Measurements from ENCODE around the gene TMEM14B. TPM values are rescaled to one million over a fixed set of nuclear protein-coding genes. Genes with fewer than 3 reads are reported as not detected.

The TMEM14B gene
- polyA plus RNA-seq, 2 of the 4 experiments (the other 2 are of a cell fraction) = 121 to 177 TPM

DNA sequence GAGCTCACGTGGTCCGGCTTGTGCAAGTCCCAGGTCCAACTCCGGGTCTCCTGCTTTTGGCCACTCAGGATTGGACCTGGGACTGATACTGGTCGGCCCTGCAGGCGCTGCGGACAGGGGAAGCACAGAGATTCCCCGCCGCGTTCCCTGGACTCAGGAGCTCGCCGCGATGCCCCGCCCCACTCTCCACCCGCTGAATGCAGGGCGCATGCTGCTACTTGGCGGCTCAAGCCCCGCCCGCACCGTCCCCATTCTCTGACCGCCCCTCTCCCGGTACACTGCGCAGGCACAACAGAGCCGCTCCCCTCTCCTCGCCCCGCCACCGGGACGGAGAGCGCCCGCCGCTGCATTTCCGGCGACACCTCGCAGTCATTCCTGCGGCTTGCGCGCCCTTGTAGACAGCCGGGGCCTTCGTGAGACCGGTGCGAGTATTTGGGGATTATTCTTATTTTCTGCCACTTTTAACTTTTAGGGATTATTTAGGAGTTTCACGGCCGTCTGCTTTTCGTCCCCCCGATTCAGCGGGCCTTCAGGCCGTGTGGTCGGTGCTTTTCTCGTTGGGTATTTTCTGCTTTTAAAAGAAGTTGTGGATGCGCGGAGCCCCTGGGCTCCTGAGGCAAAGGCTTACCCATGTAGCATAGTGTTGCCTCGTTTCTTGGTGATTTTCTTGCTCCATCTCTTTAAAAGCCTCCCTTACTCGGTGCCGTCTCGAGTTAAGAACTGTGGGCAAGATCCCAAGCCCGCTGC is 24.6 kb upstream of the TMEM14B start, which contains the start of gene TMEM14C:
Gene TMEM14C (plus strand): TSS at position 251 of the 747 bp plus-strand sequence. CDS start 1,544 bp downstream, outside the sequence.
- DNase-seq (ENCODE audit: low read depth in 1 of 2, low spot score in 1 of 2) (peak; percentile 91 to 97), FAIRE-seq (no peak), ATAC-seq (peak; percentile 99)
- Histone ChIP-seq H3K27ac (peak within 1 kb of the TSS; percentile 95), H3K4me2 (peak within 1 kb of the TSS; percentile 95), H3K4me1 (peaks cover 17% of the 10 kb centered on the region), H3K9me3 (peaks cover 6% of the 10 kb centered on the region; the same call in 1 of the 3 replicates), H3K4me3 (peak within 1 kb of the TSS; percentile 68)
- WGBS (ENCODE audit: missing lambda C conversion rate) = 1% methylated on average over 44 of the region's 55 CpGs
- ChIA-PET CTCF (interaction anchor here (0.6 to 1.6 kb wide), 3 partner anchors 12 to 78 kb away, joined by 3 to 4 read pairs (median 3); partner anchors contain the start of genes C6orf52 and PAK1IP1), POLR2A (interaction anchor here (0.8 to 2.2 kb wide), 13 partner anchors 11 to 244 kb away, joined by 3 to 31 read pairs (median 4); partner anchors contain the start of genes C6orf52, GCNT2, PAK1IP1 and TMEM14B)
- TF ChIP-seq NFE2L2 (conservative IDR thresholded peaks at IDR 0.05; ENCODE audit: low read length) (no peak), PHF8 (IDR thresholded peaks at IDR 0.05; ENCODE audit: borderline replicate concordance, low read depth) (peak; percentile 76; the same call in 1 of the 2 replicates), CHD4 (IDR thresholded peaks at IDR 0.05; ENCODE audit: borderline replicate concordance) (no peak), POLR2A (IDR thresholded peaks at IDR 0.05; ENCODE audit: low read length) (peak; percentile 67), JUN (IDR thresholded peaks at IDR 0.05) (peak; percentile 37 to 38; a peak in 1 of 5 replicates), CEBPB (IDR thresholded peaks at IDR 0.05) (peak; percentile 59 to 78; a peak in 2 of 4 replicates), RARB (CRISPR knock-in tag; IDR thresholded peaks at IDR 0.05) (no peak), FOSB (CRISPR knock-in tag; IDR thresholded peaks at IDR 0.05) (no peak), POLR2AphosphoS2 (conservative IDR thresholded peaks at IDR 0.05; ENCODE audit: low read length) (no peak), SMC3 (IDR thresholded peaks at IDR 0.05) (no peak), ZSCAN20 (CRISPR knock-in tag; IDR thresholded peaks at IDR 0.05) (no peak)
- TF ChIP-seq, protein P1, sequence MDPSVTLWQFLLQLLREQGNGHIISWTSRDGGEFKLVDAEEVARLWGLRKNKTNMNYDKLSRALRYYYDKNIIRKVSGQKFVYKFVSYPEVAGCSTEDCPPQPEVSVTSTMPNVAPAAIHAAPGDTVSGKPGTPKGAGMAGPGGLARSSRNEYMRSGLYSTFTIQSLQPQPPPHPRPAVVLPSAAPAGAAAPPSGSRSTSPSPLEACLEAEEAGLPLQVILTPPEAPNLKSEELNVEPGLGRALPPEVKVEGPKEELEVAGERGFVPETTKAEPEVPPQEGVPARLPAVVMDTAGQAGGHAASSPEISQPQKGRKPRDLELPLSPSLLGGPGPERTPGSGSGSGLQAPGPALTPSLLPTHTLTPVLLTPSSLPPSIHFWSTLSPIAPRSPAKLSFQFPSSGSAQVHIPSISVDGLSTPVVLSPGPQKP (IDR thresholded peaks at IDR 0.05; ENCODE audit: low read depth, low read length) = no peak
- TF ChIP-seq, protein P2, sequence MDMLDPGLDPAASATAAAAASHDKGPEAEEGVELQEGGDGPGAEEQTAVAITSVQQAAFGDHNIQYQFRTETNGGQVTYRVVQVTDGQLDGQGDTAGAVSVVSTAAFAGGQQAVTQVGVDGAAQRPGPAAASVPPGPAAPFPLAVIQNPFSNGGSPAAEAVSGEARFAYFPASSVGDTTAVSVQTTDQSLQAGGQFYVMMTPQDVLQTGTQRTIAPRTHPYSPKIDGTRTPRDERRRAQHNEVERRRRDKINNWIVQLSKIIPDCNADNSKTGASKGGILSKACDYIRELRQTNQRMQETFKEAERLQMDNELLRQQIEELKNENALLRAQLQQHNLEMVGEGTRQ (IDR thresholded peaks at IDR 0.05) = no peak
- TF ChIP-seq, protein P3, sequence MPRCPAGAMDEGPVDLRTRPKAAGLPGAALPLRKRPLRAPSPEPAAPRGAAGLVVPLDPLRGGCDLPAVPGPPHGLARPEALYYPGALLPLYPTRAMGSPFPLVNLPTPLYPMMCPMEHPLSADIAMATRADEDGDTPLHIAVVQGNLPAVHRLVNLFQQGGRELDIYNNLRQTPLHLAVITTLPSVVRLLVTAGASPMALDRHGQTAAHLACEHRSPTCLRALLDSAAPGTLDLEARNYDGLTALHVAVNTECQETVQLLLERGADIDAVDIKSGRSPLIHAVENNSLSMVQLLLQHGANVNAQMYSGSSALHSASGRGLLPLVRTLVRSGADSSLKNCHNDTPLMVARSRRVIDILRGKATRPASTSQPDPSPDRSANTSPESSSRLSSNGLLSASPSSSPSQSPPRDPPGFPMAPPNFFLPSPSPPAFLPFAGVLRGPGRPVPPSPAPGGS (IDR thresholded peaks at IDR 0.05) = peak; percentile 63; the same call in 1 of the 3 replicates
- TF ChIP-seq, protein P4, sequence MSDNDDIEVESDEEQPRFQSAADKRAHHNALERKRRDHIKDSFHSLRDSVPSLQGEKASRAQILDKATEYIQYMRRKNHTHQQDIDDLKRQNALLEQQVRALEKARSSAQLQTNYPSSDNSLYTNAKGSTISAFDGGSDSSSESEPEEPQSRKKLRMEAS (IDR thresholded peaks at IDR 0.05) = peak; percentile 88
- TF ChIP-seq, protein P5, sequence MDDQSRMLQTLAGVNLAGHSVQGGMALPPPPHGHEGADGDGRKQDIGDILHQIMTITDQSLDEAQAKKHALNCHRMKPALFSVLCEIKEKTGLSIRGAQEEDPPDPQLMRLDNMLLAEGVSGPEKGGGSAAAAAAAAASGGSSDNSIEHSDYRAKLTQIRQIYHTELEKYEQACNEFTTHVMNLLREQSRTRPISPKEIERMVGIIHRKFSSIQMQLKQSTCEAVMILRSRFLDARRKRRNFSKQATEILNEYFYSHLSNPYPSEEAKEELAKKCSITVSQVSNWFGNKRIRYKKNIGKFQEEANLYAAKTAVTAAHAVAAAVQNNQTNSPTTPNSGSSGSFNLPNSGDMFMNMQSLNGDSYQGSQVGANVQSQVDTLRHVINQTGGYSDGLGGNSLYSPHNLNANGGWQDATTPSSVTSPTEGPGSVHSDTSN (IDR thresholded peaks at IDR 0.05) = no peak

DNA sequence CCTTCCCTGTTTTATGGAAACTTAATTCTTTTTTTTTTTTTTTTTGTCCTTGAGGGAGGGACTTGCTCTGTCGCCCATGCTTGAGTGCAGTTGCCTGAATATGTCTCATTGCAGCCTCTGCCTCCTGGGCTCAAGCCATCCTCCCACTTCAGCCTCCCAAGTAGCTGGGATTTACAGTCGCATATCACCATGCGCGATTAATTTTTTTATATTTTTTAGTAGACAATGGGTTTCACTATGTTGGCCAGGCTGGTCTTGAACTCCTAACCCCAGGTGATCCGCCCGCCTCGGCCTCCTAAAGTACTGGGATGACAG is 24.1 kb upstream of the TMEM14B start:
- no peak for TF ChIP-seq NR3C1 (IDR thresholded peaks at IDR 0.05)
- 0 out of 5 replicates have a peak, but pooled peaks of 1 of the 2 experiments have one; percentile 12 for TF ChIP-seq JUN (IDR thresholded peaks at IDR 0.05)
- TF ChIP-seq POLR2A (IDR thresholded peaks at IDR 0.05; ENCODE audit: low read length) = no peak
- WGBS (ENCODE audit: missing lambda C conversion rate) = 24% methylated on average over 7 of the region's 7 CpGs
- Histone ChIP-seq H3K9me3 (peaks cover 1% of the 10 kb centered on the region; the same call in 1 of the 3 replicates), H3K4me1 (peaks cover 17% of the 10 kb centered on the region), H3K4me2 (peak overlapping the region; percentile 95), H3K4me3 (peak overlapping the region; percentile 68), H3K27ac (peak overlapping the region; percentile 95)
- POLR2A ChIA-PET = interaction anchor here (1.1 to 2.2 kb wide), 2 partner anchors 24 to 28 kb away, joined by 3 to 31 read pairs; partner anchors contain the start of genes C6orf52, PAK1IP1 and TMEM14B
- CTCF ChIA-PET = interaction anchor here (1.2 kb wide), 1 partner anchor 9 kb away, joined by 5 read pairs; no protein-coding TSS in a partner anchor
- DNase-seq (ENCODE audit: low read depth in 1 of 2, low spot score in 1 of 2) = no peak
- FAIRE-seq = no peak
- peak in 1 of 2 experiments; percentile 1; a peak in 1 of 6 replicates for ATAC-seq
